Osteoblast (primary cell): ENCODE measurements around the gene PMS1. TPM values are rescaled to one million over a fixed set of nuclear protein-coding genes. Genes with fewer than 3 reads are reported as not detected.
"Not testable (repeated sequence)": the region's sequence is repeated elsewhere in the genome, so short reads cannot be mapped to it uniquely, and the experiment has no call there.

Source experiments
- DNase-seq: peaks from one replicate; pipeline ENCODE4 v3.0.0; 2011; ENCODE audit warnings: low spot score, mixed read lengths; ENCODE audit not compliant: insufficient read length; ENCODE audit errors: missing footprints
- H2AFZ ChIP-seq: 2 replicates; pipeline ENCODE4 v1.6.0; 2011; ENCODE audit warnings: mild to moderate bottlenecking, low read length
- H3K27ac ChIP-seq: 2 replicates; pipeline ENCODE4 v1.5.1; 2011; ENCODE audit warnings: mild to moderate bottlenecking, low read depth, low read length, moderate library complexity
- H3K27me3 ChIP-seq: 2 replicates; pipeline ENCODE4 v1.6.0; 2012; ENCODE audit warnings: mild to moderate bottlenecking, control low read depth, inconsistent platforms, low read length, moderate library complexity; ENCODE audit not compliant: insufficient read depth
- H3K36me3 ChIP-seq: 2 replicates; pipeline ENCODE4 v1.5.1; 2011; ENCODE audit warnings: mild to moderate bottlenecking, low read length, control low read depth, moderate library complexity; ENCODE audit not compliant: insufficient read depth
- H3K4me1 ChIP-seq: 2 replicates; pipeline ENCODE4 v1.5.1; 2011; ENCODE audit warnings: mild to moderate bottlenecking, low read length, control low read depth, moderate library complexity; ENCODE audit not compliant: insufficient read depth
- H3K4me2 ChIP-seq: 2 replicates; pipeline ENCODE4 v1.6.0; 2011; ENCODE audit warnings: mild to moderate bottlenecking, low read length; ENCODE audit not compliant: insufficient read depth
- H3K4me3 ChIP-seq: fragments of 200-600 bp; sonication (generic); 3 replicates; pipeline ENCODE4 v1.5.1; 2012; ENCODE audit warnings: mild to moderate bottlenecking, low read length, inconsistent platforms; ENCODE audit not compliant: insufficient read depth
- H3K79me2 ChIP-seq: 2 replicates; pipeline ENCODE4 v1.6.0; 2012; ENCODE audit warnings: mild to moderate bottlenecking, low read length, control low read depth, inconsistent platforms; ENCODE audit not compliant: insufficient read depth
- H3K9me3 ChIP-seq: 2 replicates; pipeline ENCODE4 v1.5.1; 2011; ENCODE audit warnings: low read depth, low read length, control low read depth
- H4K20me1 ChIP-seq: 2 replicates; pipeline ENCODE4 v1.6.0; 2012; ENCODE audit warnings: mild to moderate bottlenecking, low read length, control low read depth; ENCODE audit not compliant: insufficient read depth
- total RNA-seq: library from RNA; depleted of rRNA; stranded (reverse); fragments of >200 nt; gene quantifications from 2 replicates; pipeline ENCODE4 v1.2.3, GENCODE V29; 2012
- TF ChIP-seq, protein P1 (sequence below): IDR thresholded peaks from 2 replicates; pipeline ENCODE4 v1.5.1; 2011; ENCODE audit warnings: mild to moderate bottlenecking, low read depth, low read length, moderate library complexity; ENCODE audit errors: extremely low read depth

PMS1 gene
- total RNA-seq, result 29.3 and 30.6 TPM in 2 replicates

DNA sequence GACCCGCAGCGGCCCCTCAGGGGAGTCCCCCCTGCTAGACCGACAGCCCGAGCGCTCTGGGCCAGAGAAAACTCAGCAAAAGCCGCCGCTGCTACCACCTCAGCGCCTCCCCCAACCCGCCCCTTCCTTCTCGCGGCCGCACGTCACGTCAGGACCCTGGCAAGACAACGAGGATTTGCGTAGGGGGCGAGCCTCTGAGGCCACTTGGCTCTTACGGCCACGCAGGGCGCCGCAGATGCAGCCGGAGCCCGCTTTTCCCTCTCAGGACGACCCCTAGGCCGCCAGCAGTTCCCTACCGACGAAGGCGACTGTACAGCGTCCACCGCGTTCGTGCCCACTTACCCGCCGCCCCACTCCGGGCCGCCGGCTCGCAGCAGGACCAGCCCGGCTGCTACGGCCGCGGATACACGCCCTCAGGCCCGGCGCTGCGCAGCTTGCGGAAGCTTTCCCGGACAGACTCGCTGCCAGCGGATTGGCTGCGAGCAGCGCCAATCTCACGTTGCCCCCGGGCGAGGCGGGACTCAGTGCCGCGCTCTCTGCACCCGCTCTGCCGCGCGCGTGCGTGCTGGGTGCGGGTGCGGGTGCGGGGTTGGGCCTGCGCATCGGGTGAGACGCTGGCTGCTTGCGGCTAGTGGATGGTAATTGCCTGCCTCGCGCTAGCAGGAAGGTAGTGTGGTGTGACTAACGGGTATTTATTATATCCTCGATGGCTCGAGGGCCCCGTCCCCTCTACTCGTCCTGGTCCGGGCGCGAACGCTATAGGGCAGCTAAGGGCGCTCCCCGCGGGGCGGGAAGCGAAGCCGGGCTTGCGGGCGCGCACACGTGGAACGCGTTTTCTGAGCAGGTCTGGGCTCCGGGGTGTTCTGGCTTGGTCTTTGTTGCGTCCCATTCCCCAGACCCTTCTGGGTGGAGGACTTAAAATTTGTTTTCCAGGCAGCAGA is at the start of gene PMS1, which contains the start of gene ORMDL1:
PMS1 (plus strand) TSS at position 524 of the 941 bp plus-strand sequence. CDS start 7,360 bp downstream, outside the sequence.
ORMDL1 (minus strand) TSS at position 413 of the 941 bp plus-strand sequence. CDS start 1,744 bp downstream, outside the sequence.
- Histone ChIP-seq H3K4me3 (peak within 1 kb of the TSS; percentile 85), H3K36me3 (peaks cover 32% of the 10 kb centered on the region), H3K4me1 (peaks cover 18% of the 10 kb centered on the region), H3K9me3 (no peaks in the 10 kb centered on the region), H4K20me1 (no peaks in the 10 kb centered on the region), H3K27me3 (no peaks in the 10 kb centered on the region), H3K4me2 (peak within 1 kb of the TSS; percentile 84), H2AFZ (peak within 1 kb of the TSS; percentile 94), H3K79me2 (peaks cover 90% of the 10 kb centered on the region), H3K27ac (peak within 1 kb of the TSS; percentile 95)
- peak; percentile 97 for DNase-seq
- TF ChIP-seq, protein P1, sequence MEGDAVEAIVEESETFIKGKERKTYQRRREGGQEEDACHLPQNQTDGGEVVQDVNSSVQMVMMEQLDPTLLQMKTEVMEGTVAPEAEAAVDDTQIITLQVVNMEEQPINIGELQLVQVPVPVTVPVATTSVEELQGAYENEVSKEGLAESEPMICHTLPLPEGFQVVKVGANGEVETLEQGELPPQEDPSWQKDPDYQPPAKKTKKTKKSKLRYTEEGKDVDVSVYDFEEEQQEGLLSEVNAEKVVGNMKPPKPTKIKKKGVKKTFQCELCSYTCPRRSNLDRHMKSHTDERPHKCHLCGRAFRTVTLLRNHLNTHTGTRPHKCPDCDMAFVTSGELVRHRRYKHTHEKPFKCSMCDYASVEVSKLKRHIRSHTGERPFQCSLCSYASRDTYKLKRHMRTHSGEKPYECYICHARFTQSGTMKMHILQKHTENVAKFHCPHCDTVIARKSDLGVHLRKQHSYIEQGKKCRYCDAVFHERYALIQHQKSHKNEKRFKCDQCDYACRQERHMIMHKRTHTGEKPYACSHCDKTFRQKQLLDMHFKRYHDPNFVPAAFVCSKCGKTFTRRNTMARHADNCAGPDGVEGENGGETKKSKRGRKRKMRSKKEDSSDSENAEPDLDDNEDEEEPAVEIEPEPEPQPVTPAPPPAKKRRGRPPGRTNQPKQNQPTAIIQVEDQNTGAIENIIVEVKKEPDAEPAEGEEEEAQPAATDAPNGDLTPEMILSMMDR, result no peak

DNA sequence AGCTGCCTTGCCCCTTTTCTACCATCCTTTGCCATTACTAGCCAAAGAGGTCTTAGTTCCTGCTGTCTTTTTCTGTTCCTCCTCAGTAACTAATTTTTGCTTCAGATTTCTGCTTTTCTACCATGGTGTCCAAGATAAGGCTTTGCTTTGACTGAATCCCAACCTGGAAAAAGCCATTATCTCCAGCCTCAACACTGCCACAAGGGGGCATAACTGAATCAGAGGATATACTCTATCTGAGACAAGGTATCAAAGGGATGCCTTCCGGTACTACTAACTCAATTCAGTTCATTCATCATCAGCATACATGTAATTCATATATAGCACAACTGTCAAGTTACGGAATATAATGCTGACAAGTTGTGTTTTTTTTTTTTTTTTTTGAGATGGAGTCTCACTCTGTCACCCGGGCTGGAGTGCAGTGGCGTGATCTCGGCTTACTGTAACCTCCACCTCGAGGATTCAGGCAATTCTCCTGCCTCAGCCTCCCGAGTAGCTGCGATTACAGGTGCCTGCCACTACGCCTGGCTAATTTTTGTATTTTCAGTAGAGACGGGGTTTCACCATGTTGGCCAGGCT is 33.1 kb upstream of the PMS1 start:
- Histone ChIP-seq H2AFZ (no peak overlapping the region), H4K20me1 (no peaks in the 10 kb centered on the region), H3K4me2 (no peak overlapping the region), H3K79me2 (no peaks in the 10 kb centered on the region), H3K27ac (no peak overlapping the region), H3K4me1 (no peaks in the 10 kb centered on the region), H3K36me3 (peaks cover 46% of the 10 kb centered on the region), H3K27me3 (no peaks in the 10 kb centered on the region), H3K4me3 (no peak overlapping the region), H3K9me3 (no peaks in the 10 kb centered on the region)
- peak; percentile 66 for DNase-seq
- TF ChIP-seq, protein P1, result peak; percentile 74

DNA sequence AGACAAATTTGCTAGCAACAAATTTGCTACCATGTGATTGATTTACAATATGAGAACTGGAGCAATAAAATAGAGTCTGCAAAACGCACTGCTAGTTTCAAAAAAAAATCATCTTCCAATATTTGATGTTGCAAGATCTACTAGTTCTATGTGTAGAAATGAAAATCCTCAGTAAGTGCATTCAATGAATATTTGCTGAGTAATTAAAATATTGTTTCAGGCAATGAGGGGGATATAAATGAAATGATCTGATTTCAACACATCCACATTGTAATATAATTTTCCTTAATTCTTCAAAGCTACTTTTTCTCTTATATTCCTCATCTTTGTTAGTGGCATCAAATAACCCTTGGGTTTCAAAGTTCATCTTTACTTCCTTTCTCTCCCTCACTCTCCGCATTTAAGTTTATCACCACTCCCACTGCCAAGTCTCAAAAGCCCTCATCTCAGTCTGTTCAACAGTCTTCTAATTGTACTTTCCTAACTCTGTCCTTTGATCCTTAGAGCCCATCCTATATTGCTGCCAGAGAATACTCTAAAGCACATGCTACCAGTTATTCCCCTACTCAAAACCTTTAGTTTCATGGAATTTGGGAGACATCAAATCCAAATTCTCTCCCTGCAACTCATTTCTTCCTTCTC is 27.8 kb upstream of the PMS1 start:
- no peaks in the 10 kb centered on the region for H3K9me3 ChIP-seq
- TF ChIP-seq, protein P1, result no peak
- H3K79me2 ChIP-seq, result no peaks in the 10 kb centered on the region
- peaks cover 26% of the 10 kb centered on the region for H3K36me3 ChIP-seq
- H3K27me3 ChIP-seq, result no peaks in the 10 kb centered on the region
- DNase-seq, result no peak
- no peak overlapping the region for H3K27ac ChIP-seq
- H2AFZ ChIP-seq, result no peak overlapping the region
- H3K4me1 ChIP-seq, result no peaks in the 10 kb centered on the region
- no peak overlapping the region for H3K4me3 ChIP-seq
- H3K4me2 ChIP-seq, result no peak overlapping the region
- H4K20me1 ChIP-seq, result no peaks in the 10 kb centered on the region

DNA sequence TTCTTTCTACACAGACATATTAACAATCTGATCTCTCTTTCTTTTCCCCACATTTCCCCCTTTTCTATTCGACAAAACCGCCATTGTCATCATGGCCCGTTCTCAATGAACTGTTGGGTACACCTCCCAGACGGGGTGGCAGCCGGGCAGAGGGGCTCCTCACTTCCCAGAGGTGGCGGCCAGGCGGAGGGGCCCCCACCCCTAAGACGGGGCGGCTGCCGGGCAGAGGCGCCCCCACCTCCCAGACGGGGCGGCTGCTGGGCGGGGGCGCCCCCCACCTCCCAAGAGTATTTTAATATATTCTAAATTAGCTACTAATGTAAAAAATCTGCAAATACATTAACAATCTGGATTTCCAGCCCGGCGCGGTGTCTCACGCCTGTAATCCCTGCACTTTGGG is 24.1 kb upstream of the PMS1 start:
- not testable (repeated sequence) for H2AFZ ChIP-seq, H3K27ac ChIP-seq, H3K4me2 ChIP-seq, H3K4me3 ChIP-seq, H3K27me3 ChIP-seq, H3K36me3 ChIP-seq, DNase-seq, H4K20me1 ChIP-seq, H3K79me2 ChIP-seq, H3K9me3 ChIP-seq
- H3K4me1 ChIP-seq, result peaks cover 14% of the 10 kb centered on the region
